HUDEP-2 (cell line): ENCODE data around the gene PSMG4.

Source experiments
- DNase-seq, 76 experiments: peaks; one replicate each; lab custom pipeline; 2025; ENCODE audit not compliant: unreplicated experiment in 76 of 76; lab: John Stamatoyannopoulos, UW

The PSMG4 gene

DNA sequence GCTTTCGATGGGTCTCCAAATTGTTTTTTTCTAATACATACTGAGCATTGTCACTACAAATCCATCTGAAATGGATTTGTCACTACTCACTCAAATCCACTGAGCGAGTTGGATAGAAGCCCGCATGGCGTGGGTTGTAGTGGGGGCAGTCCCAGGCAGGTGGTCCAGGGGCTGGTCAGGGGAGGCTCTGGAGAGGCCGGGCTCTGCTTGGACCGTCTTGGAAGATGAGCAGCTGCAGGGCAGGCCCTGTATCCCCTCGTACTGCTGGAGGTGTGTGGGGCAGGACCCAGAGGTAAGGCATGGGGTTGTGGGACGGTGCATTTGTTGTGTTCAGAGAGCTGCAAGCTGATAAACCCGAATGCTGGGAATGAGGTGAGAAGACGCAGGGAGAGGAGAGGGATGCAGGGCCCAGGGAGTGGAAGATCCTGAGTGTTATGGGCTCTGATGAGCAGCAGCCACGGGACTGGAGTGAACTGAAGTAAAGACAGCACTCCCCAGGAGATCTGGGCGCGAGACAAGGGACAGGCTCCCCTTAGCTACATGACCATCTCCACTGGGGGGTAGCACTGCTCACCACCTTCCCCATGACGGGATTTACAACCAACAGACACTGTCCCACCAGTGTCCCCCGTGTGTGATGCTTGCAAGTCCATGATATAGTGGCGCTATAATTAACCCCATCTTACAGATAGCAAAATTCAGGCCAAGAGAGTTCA lies 45.9 kb downstream of the PSMG4 start:
- no peak for DNase-seq

DNA sequence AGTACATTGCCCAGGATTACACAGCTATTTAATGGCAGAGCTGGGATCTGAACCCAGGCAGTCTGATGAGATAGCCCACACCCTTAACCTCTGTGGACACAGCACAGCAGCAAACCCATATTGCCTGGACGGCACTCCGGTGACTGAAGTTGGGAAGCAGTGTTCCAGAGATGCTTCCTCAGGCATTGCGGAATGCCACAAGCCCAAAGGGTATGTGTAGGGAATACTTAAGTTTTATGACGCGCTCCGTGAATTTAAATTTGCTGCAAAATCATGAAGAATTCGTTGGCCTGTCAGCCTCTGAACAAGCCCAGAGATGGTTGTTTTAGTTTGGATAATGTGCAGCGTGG lies 46.4 kb downstream of the PSMG4 start:
- DNase-seq: no peak

DNA sequence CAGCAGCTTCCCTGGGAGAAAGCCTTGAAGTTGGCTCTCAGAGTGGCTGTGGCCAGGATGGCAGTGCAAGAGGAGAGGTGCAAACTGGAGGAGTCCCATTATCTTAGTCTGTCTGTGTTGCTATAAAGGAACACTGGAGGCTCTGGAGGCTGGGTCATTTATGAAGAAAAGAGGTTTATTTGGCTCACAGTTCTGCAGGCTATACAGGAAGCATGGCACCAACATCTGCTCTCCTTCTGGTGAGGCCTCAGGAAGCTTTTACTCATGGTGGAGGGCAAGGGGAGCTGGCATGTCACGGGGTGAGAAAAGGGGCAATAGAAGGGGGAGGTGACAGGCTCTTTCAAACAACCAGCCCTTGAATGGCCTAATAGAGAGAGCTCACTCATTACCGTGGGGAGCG lies 47.1 kb downstream of the PSMG4 start:
- DNase-seq: no peak

DNA sequence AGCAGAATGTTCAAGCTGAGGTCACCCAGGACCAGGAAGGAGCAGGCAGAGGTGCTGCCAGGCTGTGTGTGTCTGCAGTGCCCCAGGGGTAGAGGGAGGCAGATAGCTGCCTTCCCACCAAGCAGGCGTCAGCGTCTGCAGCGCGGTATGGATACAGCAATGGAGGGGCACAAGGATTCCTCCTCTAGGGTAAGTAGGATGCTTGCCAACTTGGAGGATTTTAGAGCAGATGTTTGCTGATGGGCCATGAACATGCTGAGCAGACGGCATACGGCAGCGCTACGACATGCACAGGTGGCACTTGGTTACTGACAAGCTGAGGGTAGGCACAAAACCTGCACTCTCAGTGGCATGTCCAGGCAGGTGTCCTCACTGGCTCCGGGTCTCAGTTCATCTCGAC lies 48.1 kb downstream of the PSMG4 start:
- no peak for DNase-seq

DNA sequence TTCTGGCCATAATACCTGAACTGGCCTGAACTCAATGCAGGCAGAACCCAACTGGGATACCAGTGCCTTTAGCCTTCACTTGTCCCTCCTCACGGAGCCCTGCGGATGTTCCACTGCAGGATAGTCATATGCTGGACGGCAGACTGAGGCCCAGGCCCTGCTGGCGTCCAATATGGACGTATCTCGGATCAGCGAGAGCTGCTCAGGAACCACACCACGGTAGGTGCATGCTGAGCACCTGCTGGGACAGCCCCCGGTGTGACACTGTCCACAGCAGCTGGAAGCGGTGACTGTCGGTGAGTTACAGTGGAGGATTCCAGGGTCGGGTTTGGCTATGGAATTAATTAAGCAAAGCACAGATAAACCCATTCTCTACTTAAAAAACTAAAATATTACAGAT lies 48.7 kb downstream of the PSMG4 start:
- DNase-seq: no peak

DNA sequence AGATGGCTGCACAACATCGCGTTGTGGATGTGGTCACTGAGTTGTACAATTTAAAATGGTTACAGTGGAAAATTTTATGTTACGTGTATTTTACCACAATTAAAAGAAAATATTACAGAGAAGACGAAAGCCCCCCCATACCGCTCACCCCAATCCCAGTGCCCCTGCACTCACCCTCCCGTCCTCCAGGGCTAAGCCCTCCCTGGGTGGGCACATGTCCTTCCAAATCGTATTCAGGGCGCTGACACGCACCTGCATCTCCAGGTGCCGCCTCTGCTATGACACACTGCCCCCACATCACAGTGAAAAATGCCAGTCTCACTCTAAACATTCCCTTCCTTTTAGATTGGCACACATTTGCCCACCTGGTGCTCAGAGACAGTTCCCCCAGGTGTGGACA lies 49.4 kb downstream of the PSMG4 start:
- DNase-seq: no peak

DNA sequence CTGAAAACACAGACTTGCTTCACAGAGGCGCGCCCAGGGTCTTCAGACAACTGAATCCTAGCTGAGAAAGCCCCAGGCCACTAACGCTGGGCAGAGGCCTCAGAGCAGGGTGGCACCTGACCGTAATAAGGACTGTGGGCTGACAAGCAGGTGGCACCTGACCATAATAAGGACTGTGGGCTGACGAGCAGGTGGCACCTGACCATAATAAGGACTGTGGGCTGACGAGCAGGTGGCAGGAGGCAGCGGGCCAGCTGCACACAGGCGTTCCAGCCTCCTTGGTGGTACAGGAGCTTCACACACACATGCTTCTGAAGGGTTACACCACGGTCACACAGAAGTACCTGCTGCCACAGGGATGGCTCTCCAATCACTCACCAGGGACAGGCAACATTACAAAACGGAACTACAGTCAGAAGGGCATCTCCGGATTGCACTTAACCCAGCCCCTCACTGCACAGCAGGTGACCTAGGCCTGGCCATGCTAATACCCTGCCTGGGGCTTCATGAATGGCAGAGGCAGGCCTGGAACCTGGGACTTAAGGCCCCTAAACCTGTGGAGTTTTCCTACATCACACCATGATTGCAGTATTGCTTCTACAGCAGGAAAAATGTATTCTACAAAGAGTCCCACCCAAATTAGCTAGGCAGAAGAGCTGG lies 50.8 kb downstream of the PSMG4 start:
- DNase-seq: no peak

DNA sequence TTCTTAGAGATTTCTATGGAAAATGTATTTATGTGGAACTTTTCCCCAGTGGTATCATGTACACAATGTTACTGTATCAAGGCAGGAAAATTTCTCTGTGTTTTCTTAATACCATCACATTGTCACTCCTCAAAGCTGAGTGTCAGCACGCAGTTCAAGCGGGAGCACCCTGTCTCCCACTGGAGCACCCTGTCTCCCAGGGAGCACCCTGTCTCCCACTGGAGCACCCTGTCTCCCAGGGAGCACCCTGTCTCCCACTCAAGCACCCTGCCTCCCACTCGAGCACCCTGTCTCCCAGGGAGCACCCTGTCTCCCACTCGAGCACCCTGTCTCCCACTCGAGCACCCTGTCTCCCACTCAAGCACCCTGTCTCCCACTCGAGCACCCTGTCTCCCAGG lies 51.3 kb downstream of the PSMG4 start:
- DNase-seq: no peak

DNA sequence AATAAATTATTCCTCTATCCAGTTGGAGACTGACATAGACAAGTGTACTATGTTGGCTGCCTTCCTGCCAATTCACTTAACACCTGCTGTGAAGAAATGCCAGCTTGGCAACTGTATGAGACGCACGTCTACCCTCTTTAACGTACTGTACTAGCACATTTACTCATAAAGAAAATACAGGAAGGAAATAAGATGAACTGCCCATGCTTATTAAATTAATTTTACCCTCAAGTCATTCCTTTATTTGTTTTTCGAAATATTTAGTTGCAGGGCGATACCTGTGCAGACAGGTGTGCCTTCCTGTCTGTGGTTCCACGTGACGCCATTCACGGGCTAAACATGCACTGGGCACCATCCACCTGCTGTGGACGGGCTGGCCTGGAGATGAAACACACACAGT lies 52.0 kb downstream of the PSMG4 start:
- no peak for DNase-seq

DNA sequence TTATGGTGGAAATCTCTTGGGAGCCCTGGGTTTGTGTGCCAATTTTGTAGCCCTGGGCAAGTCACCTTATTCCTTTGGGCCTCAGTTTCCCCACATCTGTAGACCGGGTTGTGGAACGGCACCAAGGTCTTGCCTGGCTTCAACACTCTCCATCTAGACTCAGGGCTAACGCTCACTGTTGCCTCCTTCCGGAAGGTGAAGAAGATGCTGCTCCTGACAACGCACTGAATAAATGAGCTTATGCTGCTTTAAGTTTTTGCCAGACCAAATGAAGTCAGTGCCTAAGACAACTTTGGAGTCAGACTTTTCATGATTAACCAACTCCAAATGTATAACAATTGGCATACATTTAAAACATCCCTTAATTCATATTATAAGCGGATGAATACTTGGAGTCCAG lies 53.1 kb downstream of the PSMG4 start:
- DNase-seq: no peak

DNA sequence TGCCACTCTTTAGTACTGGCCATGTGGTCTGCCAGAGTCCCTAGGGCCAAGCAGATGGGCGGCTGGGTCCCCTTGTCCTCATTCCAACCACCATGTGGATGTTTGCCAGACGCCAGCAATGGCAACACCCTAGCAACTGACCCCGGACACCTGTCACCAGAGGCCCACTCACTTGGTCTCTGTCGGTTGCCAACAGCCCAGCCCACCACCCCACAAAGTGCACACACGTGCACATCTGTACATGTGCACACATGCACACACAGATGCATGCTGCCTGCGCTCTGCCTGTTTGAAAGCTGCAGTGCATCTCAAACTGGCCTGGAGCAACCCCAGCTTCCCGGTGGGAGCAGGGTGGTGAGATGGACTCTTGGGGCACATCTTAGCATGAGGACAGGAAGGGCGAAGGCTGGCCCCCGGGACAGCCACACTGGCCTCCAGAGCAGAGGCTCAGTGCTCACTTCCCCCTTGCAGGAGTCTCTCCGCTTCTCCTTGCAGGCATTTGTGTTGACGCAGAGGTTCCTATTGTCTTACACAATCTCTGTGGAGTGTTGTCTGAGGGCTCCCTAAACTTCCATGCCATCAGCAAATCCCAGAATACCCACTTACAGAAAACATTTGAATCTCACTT lies 54.0 kb downstream of the PSMG4 start:
- DNase-seq: no peak

DNA sequence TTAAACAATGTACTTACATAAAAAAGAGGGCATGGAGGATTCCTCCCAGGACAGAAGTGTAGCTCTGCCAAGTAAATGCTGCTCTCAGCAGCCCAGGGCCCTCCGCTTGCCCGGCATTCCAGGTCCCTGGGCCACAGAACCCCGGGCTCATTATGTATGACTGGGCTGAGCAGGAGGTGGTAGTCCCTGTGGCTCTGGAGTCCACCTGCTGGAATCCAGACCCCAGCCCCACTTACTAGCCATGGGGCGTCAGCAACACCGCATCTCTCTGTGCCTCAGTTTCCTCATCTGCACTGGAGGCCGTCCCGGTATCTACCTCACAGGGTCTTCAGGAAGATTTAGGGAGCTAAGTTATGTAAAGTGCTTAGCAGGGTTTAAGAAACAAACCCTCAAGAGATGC lies 55.4 kb downstream of the PSMG4 start:
- DNase-seq: no peak

DNA sequence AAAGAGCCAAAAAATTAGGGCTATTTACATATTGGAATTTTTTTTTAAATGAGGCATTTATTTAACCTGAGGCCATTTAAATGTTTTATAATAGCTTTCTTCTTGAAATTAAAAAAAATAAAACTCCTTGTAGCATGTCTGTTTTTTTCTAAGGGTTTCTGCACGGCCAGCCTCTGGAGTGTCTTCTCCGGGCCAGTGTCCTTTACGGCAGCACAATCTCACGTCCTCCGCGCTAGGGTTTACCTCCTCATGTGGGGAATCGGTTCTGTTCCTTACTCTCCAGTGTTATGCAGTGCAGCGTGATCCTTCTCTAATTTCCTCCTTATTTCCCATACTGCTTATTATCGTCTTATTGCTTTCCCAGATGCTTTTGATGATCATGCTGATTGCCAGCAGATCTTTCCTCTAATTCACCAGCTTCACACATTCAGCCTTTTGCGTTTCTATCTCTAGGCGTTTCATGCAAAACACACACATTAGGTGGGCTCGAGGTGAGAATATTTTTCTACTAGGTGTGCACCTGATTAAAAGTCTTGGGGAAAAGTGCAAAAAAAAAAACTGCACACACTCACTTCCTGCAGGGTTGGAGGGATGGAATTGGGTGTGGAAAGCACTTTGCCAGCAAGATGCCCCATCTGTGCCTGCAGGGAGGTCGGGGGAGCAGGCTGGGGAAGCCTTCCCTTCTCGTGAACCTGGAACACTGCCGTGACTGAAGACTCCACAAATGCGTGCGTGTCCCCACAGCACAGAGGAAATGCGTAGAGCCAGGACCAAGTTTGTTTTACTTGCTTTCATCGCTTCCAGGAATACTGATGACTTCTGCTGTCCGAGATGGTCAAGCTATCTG lies 56.1 kb downstream of the PSMG4 start:
- DNase-seq: no peak

DNA sequence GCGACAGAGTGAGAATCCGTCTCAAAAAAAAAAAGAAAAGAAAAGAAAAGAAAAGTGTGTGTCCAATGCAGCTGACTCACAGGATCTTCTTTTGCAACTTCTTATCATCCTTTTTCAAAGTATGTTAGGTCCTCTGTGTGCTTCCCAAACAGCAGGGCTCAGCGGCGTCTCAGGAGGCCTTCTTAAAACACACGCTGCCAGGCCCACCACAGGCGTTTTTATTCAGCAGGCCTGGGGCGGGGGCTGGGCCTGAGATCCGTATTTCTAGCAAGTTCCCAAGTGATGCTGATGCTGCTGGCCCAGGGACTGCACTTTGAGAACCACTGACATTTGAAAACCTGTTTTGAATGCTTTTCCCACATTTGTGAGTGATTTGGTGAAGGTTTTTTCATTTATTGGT lies 57.1 kb downstream of the PSMG4 start:
- no peak for DNase-seq

DNA sequence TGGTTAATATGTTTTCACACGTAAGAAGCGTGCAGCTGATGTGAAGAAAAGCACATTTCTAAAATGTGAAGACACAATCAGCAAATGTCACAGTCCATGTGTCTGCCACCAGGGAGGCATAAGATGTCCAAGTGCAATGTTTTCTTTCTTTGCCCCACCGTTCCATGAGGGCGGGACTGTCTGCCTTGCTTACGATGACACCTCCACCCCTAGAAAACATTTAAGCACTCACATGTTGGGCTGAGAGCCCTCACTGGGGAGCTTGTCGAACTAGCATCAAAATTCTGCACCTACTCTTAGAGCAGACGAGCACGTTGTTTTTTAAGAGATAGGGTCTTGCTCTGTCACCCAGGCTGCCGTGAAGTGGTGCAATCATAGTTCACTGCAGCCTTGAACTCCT lies 57.6 kb downstream of the PSMG4 start:
- DNase-seq: no peak

DNA sequence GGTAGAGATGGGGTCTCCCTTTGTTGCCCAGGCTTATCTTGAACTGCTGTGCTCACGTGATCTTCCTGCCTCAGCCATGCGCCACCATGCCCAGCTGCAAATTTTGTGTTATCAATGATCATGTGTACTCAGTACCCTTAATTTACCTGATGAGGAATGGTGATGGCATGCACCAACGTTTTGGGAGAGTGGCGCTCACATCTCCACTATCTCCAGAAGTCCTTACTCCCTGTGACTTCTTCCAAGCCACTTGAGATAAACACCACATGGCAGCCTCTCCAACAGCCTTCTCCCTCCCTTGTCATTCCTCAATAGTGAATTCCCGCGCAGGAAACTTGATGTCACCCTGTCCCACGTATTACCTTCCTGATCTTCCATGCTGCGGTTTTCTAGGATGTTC lies 58.1 kb downstream of the PSMG4 start:
- no peak for DNase-seq
